ENCODE results near the gene ARID3A.

Gene ARID3A

DNA sequence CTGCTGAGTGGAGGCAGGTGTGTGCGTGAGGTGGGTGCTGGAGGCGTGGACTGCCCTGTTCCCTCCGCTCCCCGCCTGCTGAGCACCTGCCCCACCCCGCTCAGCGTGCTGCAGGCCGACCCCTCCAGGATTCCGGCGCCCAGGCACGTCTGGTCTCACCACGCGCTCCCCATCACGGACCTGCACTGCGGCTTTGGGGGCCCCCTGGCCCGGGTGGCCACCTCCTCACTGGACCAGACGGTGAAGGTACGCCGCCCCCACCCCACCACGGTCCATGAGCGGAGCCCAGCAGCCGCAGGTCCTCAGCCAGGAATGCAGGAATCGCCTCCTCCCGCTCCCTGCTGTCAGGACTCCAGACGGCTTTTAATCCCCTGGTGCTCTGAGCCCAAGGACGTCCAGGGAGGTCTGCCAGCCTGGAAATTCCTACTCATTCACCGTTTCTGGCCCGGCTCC, 64.3 kb downstream of the ARID3A start:
- no peak for DNase-seq (ENCODE audit: low read depth in 2 of 2)

DNA sequence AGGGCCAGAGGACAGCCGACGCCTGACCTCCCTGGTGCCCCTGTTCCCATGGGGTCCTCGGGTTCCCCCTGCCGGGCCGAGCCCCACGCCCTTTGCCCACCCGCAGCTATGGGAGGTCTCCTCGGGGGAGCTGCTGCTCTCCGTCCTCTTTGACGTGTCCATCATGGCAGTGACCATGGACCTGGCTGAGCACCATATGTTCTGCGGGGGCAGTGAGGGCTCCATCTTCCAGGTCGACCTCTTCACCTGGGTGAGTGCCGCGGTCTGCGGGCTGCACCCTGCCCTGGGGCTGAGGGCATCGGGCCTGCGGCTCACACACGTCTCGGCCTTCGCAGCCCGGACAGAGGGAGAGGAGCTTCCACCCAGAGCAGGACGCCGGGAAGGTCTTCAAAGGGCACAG, 64.9 kb downstream of the ARID3A start:
- no peak for DNase-seq (ENCODE audit: low read depth in 2 of 2)

DNA sequence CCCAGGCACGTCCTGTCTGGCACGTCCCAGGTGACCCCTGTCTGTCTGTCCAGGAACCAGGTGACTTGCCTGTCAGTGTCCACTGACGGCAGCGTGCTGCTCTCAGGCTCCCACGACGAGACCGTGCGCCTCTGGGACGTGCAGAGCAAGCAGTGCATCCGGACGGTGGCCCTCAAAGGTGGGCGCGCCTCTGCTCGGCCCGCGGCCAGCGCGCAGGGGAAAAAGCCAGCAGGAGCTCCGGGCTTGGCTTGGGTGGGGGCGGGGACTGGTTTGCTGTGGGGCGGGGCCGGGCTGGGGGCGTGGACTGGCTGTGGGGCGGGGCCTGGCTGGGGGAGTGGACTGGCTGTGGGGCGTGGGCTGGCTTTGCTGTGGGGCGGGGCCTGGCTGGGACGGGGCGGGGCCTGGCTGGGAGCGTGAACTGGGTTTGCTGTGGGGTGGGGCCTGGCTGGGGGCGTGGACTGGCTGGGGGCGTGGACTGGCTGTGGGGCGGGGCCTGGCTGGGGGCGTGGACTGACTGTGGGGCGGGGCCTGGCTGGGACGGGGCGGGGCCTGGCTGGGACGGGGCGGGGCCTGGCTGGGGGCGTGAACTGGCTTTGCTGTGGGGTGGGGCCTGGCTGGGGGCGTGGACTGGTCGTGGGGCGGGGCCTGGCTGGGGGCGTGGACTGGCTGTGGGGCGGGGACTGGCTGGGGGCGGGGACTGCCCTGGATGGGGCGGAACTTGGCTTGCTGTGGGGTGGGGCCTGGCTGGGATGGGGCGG, 65.5 kb downstream of the ARID3A start:
- DNase-seq (ENCODE audit: low read depth in 2 of 2), result no peak

DNA sequence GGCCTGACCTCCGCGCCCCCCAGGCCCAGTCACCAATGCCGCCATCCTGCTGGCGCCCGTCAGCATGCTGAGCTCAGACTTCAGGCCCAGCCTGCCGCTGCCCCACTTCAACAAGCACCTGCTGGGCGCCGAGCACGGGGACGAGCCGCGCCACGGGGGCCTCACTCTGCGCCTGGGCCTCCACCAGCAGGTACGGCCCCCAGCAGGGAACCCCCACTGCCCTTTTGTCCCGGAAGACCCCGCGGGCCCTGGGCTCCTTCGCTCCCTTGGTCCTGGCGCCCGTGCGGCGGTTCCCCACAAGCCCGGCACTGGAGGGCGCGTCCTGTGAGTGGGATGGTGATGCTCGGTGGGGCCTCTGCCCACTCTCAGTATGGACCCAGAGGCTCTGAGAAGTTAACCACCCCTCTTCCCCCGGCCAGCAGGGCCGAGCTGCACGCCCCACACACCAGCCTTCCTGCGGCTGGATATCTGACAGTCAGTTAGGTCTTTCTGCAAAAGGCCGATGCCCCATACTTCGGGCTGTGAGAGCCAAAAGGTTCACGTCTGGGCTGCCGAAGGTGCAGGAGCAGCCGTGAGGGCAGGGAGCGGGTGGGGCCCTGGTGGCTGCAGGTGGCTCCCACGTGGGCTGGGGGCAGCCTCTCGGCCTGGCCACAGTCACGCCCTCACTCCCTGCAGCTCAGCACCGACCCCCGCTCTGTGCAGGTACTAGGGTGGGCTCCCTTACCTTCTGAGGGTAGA, 66.3 kb downstream of the ARID3A start:
- no peak for DNase-seq (ENCODE audit: low read depth in 2 of 2)

DNA sequence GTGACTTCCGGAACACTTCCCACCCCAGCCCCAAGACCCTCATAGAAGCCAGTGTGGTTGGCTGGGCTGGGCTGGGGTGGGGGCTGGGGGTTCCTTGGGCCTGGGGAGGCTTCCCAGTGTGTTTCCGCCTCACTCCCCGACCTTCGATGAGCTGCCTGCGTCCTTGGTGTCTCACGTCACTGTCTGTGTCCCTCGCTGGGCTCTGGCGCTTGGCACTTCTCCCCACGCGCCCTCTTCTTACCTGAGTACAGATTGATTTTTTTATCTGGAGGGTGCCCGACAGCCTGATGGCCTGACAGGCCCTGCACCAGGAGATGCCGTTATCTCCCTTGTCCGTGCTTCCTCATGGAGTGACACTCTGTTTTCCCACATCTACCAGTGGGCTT, 66.8 kb downstream of the ARID3A start:
- DNase-seq (ENCODE audit: low read depth in 2 of 2), result no peak

DNA sequence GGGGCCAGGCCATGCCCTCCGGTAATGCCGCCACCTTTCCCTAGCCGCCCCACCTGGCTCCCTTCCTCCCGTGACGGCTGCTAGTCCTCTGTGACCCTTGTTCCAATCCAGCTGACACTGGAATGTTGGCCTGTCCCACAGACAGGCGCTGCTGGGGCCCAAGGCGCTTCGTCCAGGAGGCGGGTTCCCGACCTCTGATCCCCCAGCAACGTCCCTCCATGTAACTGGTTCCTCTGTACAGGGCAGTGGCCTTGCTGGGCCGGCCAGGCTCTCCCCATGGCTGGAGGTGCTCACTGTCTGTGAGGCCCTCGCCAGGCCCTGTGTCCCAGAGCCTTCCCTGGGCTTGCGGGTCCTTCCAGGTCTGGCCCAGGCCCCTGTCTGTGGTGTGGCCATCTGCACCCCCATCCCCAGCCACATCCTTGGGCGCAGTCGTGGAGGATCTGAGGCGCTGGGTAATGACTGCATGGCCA, 67.6 kb downstream of the ARID3A start:
- no peak for DNase-seq (ENCODE audit: low read depth in 2 of 2)

DNA sequence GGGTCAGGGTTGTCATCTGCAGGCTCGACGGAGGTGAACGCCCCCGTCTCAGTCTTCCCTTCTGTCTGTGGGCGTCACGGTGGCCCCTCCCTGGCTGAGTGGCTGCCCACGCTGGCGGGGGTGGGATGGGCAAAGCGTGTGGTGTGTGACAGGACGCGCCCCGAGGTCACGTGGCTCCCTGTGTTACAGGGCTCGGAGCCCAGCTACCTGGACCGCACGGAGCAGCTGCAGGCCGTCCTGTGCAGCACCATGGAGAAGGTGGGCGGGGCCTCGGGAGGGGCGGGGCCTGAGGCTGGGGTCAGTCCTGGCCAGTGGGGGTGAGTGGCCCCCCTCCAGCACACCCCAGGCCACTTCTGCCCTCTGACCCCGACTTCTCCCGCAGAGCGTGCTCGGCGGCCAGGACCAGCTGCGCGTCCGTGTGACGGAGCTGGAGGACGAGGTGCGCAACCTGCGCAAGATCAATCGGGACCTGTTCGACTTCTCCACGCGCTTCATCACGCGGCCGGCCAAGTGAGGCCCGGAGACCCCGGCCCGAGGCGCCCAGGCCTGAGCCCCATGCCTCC, 68.1 kb downstream of the ARID3A start:
- DNase-seq (ENCODE audit: low read depth in 2 of 2), result no peak

DNA sequence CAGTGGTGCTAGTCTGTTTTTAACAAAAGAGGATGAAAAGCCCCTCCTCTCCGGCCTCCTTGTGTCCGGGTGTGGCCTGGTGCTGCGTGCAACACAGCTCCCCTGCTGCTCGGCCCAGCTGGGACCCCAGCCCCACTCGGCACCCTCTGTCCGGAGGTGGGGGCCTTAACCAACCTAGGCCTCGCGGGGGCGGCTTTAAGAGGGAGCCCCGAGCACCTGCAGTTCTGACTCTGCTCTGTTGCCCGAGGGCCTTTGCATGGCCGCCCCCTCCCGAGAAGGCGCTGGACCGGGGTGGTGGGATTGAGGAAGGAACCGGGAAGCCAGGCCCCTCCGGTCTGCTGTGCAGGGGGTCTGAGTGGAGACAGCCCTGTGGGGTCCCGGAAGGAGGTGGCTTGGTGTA, 68.7 kb downstream of the ARID3A start:
- DNase-seq (ENCODE audit: low read depth in 2 of 2), result no peak

DNA sequence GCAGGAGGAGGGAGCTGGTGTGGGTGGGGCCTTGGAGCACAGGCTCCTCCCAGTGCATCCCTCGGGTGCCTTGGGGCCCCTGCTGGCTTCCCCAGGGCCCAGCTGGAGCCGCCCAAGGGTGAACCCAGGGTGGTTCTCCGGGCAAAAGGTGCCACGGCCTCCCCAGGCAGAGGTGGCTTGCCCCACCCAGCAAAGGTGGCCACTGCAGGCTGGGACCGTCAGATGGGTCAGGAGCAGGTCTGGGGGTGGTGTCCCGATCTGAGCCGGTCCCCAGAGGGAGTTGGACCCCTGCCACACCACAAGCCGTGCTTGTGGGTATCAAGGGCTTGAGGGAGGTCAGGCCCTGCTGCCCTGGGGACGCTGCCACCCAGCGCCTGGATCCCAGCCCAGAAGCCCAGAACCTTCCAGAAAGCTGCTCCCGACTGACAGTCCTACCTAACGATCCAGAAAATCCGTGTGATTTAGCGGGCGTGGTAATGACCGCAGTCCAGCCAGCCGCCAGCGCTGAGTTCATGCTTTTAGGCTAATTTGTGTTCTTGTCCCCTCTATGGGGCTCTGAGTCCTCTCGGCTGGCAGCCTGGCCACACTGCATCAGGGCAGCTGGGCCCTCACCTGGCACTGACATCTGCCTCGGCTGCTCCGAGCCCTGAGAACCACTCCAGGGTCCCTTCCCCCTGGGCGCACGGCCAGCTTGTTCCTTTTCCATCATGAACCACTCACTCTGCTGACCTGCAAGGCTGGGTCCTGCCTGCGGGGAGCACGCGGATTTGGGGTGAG, 69.4 kb downstream of the ARID3A start:
- no peak for DNase-seq (ENCODE audit: low read depth in 2 of 2)

DNA sequence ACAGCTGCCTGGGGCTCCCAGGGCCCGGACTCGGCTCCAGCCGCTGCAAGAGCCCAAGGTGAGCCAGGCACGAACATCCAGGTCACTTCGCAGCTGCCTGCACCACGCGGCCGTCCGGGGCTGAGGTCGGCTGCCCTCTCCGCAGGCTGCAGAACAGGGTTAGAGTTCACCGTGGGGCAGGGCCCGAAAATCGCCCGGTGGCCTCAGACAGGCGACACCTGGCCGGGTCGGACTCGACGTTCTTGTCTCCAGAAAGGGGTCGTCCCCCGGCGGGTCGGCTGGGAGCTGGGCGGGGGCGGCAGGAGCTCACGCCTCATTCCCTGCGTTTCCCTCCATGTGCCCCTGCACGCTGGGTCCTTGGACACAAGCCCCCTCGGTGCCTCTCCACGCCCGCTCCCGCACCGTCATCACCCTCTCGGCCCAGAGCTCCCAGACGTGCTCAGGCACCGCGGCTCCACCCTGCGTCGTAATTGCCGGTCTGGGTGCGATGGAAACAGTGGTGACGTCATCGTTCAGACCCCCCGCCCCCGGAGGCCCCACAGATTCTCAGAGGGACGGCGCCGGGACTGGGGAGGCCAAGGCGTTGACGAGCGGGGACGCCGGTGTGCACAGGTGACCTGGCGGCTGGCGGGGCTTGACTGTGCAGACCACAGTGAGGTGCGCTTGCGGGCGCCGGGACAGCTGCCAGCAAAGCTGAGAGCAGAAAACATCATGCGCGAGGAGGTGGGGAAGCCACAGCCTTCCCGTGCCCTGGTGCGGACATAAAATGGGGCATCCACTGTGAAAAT, 70.4 kb downstream of the ARID3A start:
- no peak for DNase-seq (ENCODE audit: low read depth in 2 of 2)

DNA sequence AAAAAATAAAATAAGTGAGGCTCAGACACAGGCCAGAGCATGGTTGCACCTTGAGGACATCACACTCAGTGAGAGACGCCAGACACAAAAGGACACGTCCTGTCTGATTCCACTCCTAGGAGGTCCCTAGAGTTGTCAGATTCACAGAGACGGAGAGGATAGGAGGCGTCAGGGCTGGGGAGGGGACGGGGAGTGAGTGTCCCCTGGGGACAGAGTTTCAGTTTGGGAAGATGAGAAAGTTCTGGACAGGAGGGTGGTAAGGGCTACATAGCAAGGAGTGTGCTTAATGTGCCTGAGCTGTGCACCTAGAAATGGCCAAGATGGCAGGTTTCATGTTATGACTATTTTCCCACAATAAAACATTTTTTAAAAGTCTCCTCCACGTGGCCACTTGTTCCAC, 72.2 kb downstream of the ARID3A start:
- no peak for DNase-seq (ENCODE audit: low read depth in 2 of 2)

DNA sequence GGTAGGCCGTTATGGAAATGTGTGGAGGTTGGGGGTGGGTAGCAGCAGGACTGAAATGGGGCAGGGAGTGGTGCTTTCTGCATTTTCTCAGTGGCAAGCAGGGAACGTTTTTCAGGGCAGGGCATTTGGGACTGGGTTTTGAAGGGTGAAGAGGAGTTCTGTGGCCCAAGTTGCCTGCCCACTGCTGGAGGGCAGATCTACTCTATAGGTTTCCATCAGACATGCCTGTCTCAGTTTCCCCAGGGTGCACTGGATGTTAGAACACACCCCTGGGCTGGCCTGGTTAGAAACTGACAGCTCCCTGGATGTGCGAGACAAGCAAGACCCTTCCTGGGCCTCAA, 73.5 kb downstream of the ARID3A start:
- DNase-seq (ENCODE audit: low read depth in 2 of 2), result no peak

DNA sequence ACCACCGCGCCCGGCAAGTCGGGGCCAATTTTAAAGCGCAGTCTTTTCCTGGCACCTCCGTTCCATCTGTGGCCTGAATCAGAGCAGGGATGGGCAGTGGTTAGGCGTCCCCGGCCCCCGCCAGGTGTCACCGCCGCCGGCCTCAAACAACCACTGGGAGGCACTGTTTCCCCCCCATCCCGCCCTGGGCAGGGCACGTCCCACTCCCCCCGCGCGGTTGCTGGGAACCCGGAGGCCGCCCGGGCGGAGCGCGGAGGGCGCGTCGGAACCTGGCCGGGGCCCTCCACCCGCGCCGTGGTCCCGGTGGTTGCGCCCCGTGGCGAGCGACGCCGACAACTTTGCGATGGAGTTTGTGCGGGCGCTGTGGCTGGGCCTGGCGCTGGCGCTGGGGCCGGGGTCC, 74.3 kb downstream of the ARID3A start, which contains the start of gene GRIN3B:
TSS of gene GRIN3B (plus strand) at position 325 of the 400 bp plus-strand sequence. CDS start at position 344, 19 bp downstream.
- no peak for DNase-seq (ENCODE audit: low read depth in 2 of 2)

DNA sequence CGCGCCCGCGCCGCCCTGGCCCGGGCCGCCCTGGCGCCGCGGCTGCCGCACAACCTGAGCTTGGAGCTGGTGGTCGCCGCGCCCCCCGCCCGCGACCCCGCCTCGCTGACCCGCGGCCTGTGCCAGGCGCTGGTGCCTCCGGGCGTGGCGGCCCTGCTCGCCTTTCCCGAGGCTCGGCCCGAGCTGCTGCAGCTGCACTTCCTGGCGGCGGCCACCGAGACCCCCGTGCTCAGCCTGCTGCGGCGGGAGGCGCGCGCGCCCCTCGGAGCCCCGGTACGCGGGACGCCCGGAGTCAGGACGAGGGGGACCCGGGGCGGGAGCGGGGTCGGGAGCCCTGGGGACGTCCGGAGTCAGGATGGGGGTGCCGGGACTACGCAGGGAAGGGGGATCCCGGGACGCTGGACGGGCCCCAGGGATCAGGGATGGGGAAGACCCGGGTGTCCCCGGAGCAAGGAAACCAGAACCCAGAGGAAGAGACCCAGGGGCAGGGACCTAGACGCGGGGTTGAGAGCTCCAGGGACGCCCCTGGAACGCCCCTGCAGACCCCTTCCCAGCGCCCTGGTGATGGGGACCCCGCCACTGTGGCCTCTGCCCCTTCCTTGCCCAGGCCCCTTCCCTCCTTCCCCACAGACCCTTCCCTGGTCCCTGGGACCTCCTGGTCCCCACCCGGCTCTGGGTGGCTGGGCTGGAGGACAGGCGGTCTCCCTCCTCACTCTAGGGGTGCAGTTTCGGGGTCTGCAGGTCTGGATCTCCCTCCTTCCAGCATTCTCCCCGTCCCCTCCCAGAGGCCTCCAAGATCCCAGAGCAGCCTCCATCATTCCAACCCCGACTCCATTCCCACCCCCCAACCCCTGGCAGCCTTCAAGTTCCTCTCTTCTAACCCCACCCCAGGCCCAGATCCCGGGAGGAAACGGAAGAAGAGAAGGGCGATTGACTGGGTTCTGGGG, 75.0 kb downstream of the ARID3A start:
- DNase-seq (ENCODE audit: low read depth in 2 of 2), result no peak

DNA sequence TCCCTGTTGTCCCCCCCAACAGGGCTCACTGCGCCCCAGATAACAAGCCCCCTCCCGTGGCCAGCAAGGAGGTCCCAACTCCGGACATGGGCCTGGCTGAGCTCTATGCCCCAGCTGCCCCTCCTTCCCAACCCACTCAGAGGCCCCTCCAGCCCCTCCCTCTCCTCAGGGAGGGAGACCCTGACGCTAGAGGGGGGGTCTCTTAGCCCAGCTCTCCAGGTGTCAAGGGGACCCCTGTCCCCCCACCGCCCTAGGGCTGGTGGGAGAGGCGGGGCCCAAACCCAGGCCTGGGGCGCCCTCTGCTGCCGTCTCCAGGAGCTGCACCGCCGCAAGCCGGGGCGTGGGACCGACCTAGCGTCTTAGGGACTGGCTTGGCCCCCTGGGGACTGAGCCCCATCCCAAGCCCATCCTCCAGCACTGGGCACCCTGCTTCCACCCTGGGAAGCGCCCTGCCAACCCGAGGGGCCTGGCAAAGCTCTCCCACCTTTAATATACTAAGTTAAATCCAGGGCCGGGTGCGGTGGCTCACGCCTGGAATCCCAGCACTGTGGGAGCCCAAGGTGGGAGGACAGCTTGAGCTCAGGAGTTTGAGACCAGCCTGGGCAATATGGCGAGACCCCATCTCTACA, 75.8 kb downstream of the ARID3A start:
- DNase-seq (ENCODE audit: low read depth in 2 of 2), result no peak

DNA sequence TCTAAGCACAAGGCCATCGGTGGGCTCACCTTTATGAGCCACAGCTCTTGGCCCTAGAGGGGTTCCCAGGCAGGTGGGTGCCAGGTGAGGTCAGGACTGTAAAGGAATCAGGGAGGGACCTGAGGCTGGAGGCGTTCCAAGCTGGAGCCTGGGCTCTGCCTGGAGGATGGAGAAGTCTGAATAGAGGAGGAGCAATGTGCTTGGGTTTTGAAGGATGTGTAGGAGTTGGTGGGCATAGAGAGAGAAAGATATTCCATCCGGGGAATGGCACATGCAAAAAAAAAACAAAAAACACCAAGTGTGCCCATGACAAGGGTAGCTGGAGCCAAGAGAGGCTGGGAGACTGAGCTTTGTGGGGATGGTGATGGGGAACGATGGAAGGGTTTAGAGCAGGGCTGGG, 76.8 kb downstream of the ARID3A start:
- no peak for DNase-seq (ENCODE audit: low read depth in 2 of 2)

DNA sequence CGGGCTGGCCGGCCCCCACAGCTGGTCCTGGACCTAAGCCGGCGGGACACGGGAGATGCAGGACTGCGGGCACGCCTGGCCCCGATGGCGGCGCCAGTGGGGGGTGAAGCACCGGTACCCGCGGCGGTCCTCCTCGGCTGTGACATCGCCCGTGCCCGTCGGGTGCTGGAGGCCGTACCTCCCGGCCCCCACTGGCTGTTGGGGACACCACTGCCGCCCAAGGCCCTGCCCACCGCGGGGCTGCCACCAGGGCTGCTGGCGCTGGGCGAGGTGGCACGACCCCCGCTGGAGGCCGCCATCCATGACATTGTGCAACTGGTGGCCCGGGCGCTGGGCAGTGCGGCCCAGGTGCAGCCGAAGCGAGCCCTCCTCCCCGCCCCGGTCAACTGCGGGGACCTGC, 77.4 kb downstream of the ARID3A start:
- no peak for DNase-seq (ENCODE audit: low read depth in 2 of 2)

DNA sequence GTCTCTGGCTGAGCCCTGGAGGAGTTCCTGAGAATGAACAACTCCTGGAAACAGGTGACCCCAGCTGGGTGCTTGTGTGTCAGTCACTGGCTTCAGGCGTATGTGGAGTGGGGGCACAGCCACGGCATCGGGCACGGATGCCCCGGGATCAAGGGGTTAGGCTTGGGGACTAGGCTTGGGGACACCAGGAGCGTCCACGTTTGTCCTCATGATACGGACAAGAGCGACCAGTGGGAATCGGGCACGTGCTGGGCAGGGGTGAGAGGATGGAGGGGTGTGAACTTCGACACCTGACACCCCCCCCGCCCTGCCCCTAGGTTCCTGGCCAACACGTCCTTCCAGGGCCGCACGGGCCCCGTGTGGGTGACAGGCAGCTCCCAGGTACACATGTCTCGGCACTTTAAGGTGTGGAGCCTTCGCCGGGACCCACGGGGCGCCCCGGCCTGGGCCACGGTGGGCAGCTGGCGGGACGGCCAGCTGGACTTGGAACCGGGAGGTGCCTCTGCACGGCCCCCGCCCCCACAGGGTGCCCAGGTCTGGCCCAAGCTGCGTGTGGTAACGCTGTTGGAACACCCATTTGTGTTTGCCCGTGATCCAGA, 78.5 kb downstream of the ARID3A start:
- no peak for DNase-seq (ENCODE audit: low read depth in 2 of 2)
